Measurements from ENCODE around the gene CDC25B.

Gene CDC25B

GRCh38 chr20:3764659-3765058, 31.5 kb upstream of the CDC25B start:
- DNase-seq = no peak

GRCh38 chr20:3765171-3765882, 30.8 kb upstream of the CDC25B start:
- no peak for DNase-seq

GRCh38 chr20:3766422-3767109, 29.5 kb upstream of the CDC25B start:
- DNase-seq = no peak

GRCh38 chr20:3767110-3767426, 29.0 kb upstream of the CDC25B start:
- DNase-seq = no peak

GRCh38 chr20:3767427-3768341, 28.4 kb upstream of the CDC25B start, which contains the start of gene ADISSP:
TSS of gene ADISSP (minus strand) at chr20:3767753. CDS start at chr20:3760100, 7,653 bp downstream.
- DNase-seq = peak; percentile 99

GRCh38 chr20:3768342-3769130, 27.6 kb upstream of the CDC25B start:
- DNase-seq = peak; percentile 82

- DNase-seq = no peak
Measured at GRCh38 chr20:3771552-3772058, 24.5 kb upstream of the CDC25B start.

- DNase-seq = no peak
Measured at GRCh38 chr20:3775457-3776108, 20.5 kb upstream of the CDC25B start.

GRCh38 chr20:3777381-3777715, 18.8 kb upstream of the CDC25B start:
- DNase-seq = no peak

- DNase-seq = no peak
Measured at GRCh38 chr20:3777716-3778629, 18.1 kb upstream of the CDC25B start.

GRCh38 chr20:3778976-3779375, 17.1 kb upstream of the CDC25B start:
- DNase-seq = no peak

- peak; percentile 85 for DNase-seq
Measured at GRCh38 chr20:3781153-3781910, 14.8 kb upstream of the CDC25B start, which contains the start of gene SPEF1. TSS of gene SPEF1 (minus strand) at chr20:3781448. CDS start at chr20:3781287, 161 bp downstream.

GRCh38 chr20:3782597-3782996, 13.5 kb upstream of the CDC25B start:
- DNase-seq = no peak

GRCh38 chr20:3783068-3783489, 13.0 kb upstream of the CDC25B start:
- DNase-seq = no peak

- no peak for DNase-seq
Measured at GRCh38 chr20:3783511-3784195, 12.5 kb upstream of the CDC25B start.

- DNase-seq = no peak
Measured at GRCh38 chr20:3784216-3784853, 11.8 kb upstream of the CDC25B start.

GRCh38 chr20:3784863-3785239, 11.3 kb upstream of the CDC25B start:
- DNase-seq = no peak

- no peak for DNase-seq
Measured at GRCh38 chr20:3785240-3786125, 10.6 kb upstream of the CDC25B start.

Measured in right forelimb (tissue), 1 donor.